Middle frontal gyrus (tissue), 1 donor: ENCODE data around the gene MRPL41.
A peak's percentile ranks its signal among the peaks of the same experiment; 100 is the strongest.
"Not testable (repeated sequence)": the region's sequence is repeated elsewhere in the genome, so short reads cannot be mapped to it uniquely, and the experiment has no call there.

Source experiments
- DNase-seq: peaks from one replicate; pipeline ENCODE4 v3.0.0-alpha.2; 2015; ENCODE audit warnings: low spot score; ENCODE audit errors: extremely low spot score

MRPL41 gene

GRCh38 chr9:137582286-137582860 lies 30.7 kb downstream of the MRPL41 start:
- no peak for DNase-seq

- DNase-seq: no peak
Observed at GRCh38 chr9:137583347-137583746, 31.7 kb downstream of the MRPL41 start.

- no peak for DNase-seq
Observed at GRCh38 chr9:137583957-137584356, 32.3 kb downstream of the MRPL41 start.

- DNase-seq: no peak
Observed at GRCh38 chr9:137586854-137587253, 35.2 kb downstream of the MRPL41 start.

- no peak for DNase-seq
Observed at GRCh38 chr9:137588311-137588710, 36.6 kb downstream of the MRPL41 start.

GRCh38 chr9:137588891-137589290 lies 37.2 kb downstream of the MRPL41 start:
- no peak for DNase-seq

- no peak for DNase-seq
Observed at GRCh38 chr9:137589441-137590122, 37.9 kb downstream of the MRPL41 start.

GRCh38 chr9:137590123-137590468 lies 38.4 kb downstream of the MRPL41 start:
- no peak for DNase-seq

- peak; percentile 74 for DNase-seq
Observed at GRCh38 chr9:137590469-137591383, 39.0 kb downstream of the MRPL41 start, which contains the start of gene ZMYND19. Gene ZMYND19, minus strand, starts transcription at chr9:137590512. Its CDS starts 249 bp downstream, at chr9:137590263.

- DNase-seq: no peak
Observed at GRCh38 chr9:137592767-137593166, 41.1 kb downstream of the MRPL41 start.

GRCh38 chr9:137593176-137593575 lies 41.5 kb downstream of the MRPL41 start:
- no peak for DNase-seq

- not testable (repeated sequence) for DNase-seq
Observed at GRCh38 chr9:137596577-137596976, 44.9 kb downstream of the MRPL41 start.

GRCh38 chr9:137598943-137599342 lies 47.3 kb downstream of the MRPL41 start:
- no peak for DNase-seq
